K562 (cell line): ENCODE results near the gene DNASE2B. TPM values are rescaled to one million over a fixed set of nuclear protein-coding genes. Genes with fewer than 3 reads are reported as not detected.
A peak's percentile ranks its signal among the peaks of the same experiment; 100 is the strongest.

ENCODE experiments used
- ATF1 ChIP-seq, 2 experiments: fragments of 450-650 bp in 1 of 2; IDR thresholded peaks; 2 replicates each; pipeline ENCODE4 v1.6.1; 2016; ENCODE audit warnings: missing compliant biosample characterization in 1 of 2, missing genetic modification characterization in 1 of 2
- CAMTA2 ChIP-seq: fragments of 250-450 bp; sonication (Bioruptor Pico); conservative IDR thresholded peaks from 2 replicates; pipeline ENCODE4 v1.5.1; 2022
- DDX20 ChIP-seq: fragments of 450-650 bp; IDR thresholded peaks from 2 replicates; pipeline ENCODE4 v1.6.1; 2016; ENCODE audit warnings: missing genetic modification characterization, low read depth, mild to moderate bottlenecking, missing compliant biosample characterization, moderate library complexity
- ILK ChIP-seq: fragments of 450-650 bp; IDR thresholded peaks from 2 replicates; pipeline ENCODE4 v1.6.1; 2016; ENCODE audit warnings: missing genetic modification characterization, low read depth, mild to moderate bottlenecking, missing compliant biosample characterization, moderate library complexity, borderline replicate concordance
- MTA2 ChIP-seq: fragments of 450-650 bp; IDR thresholded peaks from 2 replicates; pipeline ENCODE4 v1.6.1; 2016; ENCODE audit warnings: low read depth
- SNRNP70 ChIP-seq: fragments of 200-400 bp; formaldehyde crosslinking; optimal IDR thresholded peaks from 2 replicates; pipeline ENCODE3; 2017; ENCODE audit warnings: low read depth, low read length
- ZNF311 ChIP-seq: fragments of 250-450 bp; sonication (Bioruptor Pico); IDR thresholded peaks from 2 replicates; pipeline ENCODE4 v1.4.0; 2020; ENCODE audit warnings: mild to moderate bottlenecking, moderate library complexity
- ZNF507 ChIP-seq: conservative IDR thresholded peaks from 2 replicates; pipeline ENCODE4 v1.6.1; 2017; ENCODE audit warnings: missing genetic modification characterization, missing compliant biosample characterization
- polyA plus RNA-seq, 8 experiments: library from polyadenylated mRNA; depleted of rRNA in 4 of 8; stranded (reverse) in 5 of 8; unstranded in 3 of 8; fragments of >200 nt; fragmentation: Nextera tagmentation in 2 of 8; fragmentation: Illumina TruSeq in 1 of 8; extraction: Ambion mirVana in 2 of 8; extraction: Trizol in 1 of 8; gene quantifications; 2 replicates each; pipeline versions ENCODE4 v1.2.1 to v1.2.3, GENCODE V29; 2011 to 2014; ENCODE audit warnings: inconsistent platforms in 1 of 8, missing spikeins in 1 of 8
- total RNA-seq, 7 experiments: library from RNA; depleted of rRNA in 6 of 7; stranded (reverse); fragments of >200 nt in 6 of 7; fragmentation: Illumina TruSeq in 2 of 7; extraction: Trizol in 2 of 7; gene quantifications; 2 replicates each; pipeline versions ENCODE4 v1.2.1 to v1.2.3, GENCODE V29; 2011 to 2021; ENCODE audit warnings: low replicate concordance in 1 of 7
- TF ChIP-seq, protein P1 (sequence below), 2 experiments: fragments of 200-800 bp in 1 of 2; sonication (Bioruptor generic) in 1 of 2; sonication (generic) in 1 of 2; formaldehyde crosslinking in 1 of 2; IDR thresholded peaks in 1 of 2; conservative IDR thresholded peaks in 1 of 2; 2 replicates each; pipeline versions ENCODE4 v1.5.0 to v1.6.1; 2016 to 2020; ENCODE audit warnings: missing compliant biosample characterization in 1 of 2, missing genetic modification characterization in 1 of 2, missing genetic modification reagents in 1 of 2
- TF ChIP-seq, protein P2 (sequence below): fragments of 450-650 bp; formaldehyde crosslinking; IDR thresholded peaks from 2 replicates; pipeline ENCODE4 v1.4.0; 2022; ENCODE audit warnings: mild to moderate bottlenecking, moderate library complexity

DNASE2B gene
- total and polyA plus RNA-seq, 9 of the 15 experiments (the other 6 are each of a cell fraction or from before 2014, with no cell fraction given): not detected

DNA sequence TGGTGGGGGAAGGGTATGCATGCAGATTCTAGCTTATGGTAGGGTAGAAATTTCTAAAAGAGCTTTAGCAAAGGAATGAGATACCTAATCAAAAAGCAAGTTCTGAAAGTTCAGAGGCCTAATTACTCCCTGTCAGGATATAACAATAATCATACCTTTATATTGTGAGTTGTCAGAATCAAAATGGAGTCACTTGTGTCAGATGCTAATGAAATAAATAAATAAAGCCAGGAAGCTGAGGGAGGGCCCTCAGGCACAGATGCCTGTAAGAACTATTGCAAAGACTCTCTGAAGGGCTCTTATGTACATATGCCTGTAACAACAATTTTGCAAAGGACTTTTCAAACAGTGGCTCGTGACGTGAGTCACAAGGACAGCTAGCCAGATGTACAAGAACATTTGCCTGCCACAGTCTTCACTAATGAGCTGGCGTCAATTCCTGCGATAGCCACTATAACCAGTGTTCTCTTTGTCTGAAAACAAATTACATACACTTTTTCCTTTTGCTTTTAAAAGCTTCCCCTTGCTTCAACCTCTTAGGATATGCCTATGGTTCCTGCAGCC is 27.4 kb upstream of the DNASE2B start (continued):
- TF ChIP-seq ILK (peak; percentile 73; the same call in 1 of the 2 replicates), DDX20 (peak; percentile 80), ZNF507 (no peak), SNRNP70 (no peak), MTA2 (no peak), ZNF311 (peak; percentile 66), ATF1 (CRISPR knock-in tag; IDR thresholded peaks at IDR 0.05) (no peak), ATF1 (tag; IDR thresholded peaks at IDR 0.05) (no peak), CAMTA2 (CRISPR knock-in tag) (no peak)
- TF ChIP-seq, protein P1, sequence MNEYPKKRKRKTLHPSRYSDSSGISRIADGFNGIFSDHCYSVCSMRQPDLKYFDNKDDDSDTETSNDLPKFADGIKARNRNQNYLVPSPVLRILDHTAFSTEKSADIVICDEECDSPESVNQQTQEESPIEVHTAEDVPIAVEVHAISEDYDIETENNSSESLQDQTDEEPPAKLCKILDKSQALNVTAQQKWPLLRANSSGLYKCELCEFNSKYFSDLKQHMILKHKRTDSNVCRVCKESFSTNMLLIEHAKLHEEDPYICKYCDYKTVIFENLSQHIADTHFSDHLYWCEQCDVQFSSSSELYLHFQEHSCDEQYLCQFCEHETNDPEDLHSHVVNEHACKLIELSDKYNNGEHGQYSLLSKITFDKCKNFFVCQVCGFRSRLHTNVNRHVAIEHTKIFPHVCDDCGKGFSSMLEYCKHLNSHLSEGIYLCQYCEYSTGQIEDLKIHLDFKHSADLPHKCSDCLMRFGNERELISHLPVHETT (CRISPR knock-in tag; conservative IDR thresholded peaks at IDR 0.05 in 1 of 2, IDR thresholded peaks at IDR 0.05 in 1 of 2): 0 out of 4 replicates have a peak, but pooled peaks of 1 of the 2 experiments have one; percentile 20
- TF ChIP-seq, protein P2, sequence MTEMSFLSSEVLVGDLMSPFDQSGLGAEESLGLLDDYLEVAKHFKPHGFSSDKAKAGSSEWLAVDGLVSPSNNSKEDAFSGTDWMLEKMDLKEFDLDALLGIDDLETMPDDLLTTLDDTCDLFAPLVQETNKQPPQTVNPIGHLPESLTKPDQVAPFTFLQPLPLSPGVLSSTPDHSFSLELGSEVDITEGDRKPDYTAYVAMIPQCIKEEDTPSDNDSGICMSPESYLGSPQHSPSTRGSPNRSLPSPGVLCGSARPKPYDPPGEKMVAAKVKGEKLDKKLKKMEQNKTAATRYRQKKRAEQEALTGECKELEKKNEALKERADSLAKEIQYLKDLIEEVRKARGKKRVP: 0 out of 2 replicates have a peak, but pooled peaks have one; percentile 36
